BE2C (cell line): ENCODE measurements around the gene CWC22.

Experiments used
- DNase-seq: peaks from one replicate; pipeline ENCODE4 v3.0.0-alpha.2; 2020
- H3K27me3 ChIP-seq: fragments of 250-450 bp; sonication (Bioruptor Pico); 2 replicates; pipeline ENCODE4 v1.5.1; 2020; ENCODE audit warnings: mild to moderate bottlenecking
- H3K36me3 ChIP-seq: fragments of 250-450 bp; sonication (Bioruptor Pico); 2 replicates; pipeline ENCODE4 v1.5.1; 2020; ENCODE audit warnings: mild to moderate bottlenecking
- H3K4me1 ChIP-seq: fragments of 250-450 bp; sonication (Bioruptor Pico); 2 replicates; pipeline ENCODE4 v1.5.1; 2020
- H3K4me3 ChIP-seq: 2 replicates; pipeline ENCODE4 v1.5.1; 2011; ENCODE audit warnings: low read depth, low read length
- H3K9me3 ChIP-seq: fragments of 250-450 bp; sonication (Bioruptor Pico); 2 replicates; pipeline ENCODE4 v1.5.1; 2020
- TF ChIP-seq, protein P1 (sequence below): IDR thresholded peaks from 2 replicates; pipeline ENCODE4 v1.5.1; 2012; ENCODE audit warnings: mild to moderate bottlenecking, low read depth, low read length

The CWC22 gene

DNA sequence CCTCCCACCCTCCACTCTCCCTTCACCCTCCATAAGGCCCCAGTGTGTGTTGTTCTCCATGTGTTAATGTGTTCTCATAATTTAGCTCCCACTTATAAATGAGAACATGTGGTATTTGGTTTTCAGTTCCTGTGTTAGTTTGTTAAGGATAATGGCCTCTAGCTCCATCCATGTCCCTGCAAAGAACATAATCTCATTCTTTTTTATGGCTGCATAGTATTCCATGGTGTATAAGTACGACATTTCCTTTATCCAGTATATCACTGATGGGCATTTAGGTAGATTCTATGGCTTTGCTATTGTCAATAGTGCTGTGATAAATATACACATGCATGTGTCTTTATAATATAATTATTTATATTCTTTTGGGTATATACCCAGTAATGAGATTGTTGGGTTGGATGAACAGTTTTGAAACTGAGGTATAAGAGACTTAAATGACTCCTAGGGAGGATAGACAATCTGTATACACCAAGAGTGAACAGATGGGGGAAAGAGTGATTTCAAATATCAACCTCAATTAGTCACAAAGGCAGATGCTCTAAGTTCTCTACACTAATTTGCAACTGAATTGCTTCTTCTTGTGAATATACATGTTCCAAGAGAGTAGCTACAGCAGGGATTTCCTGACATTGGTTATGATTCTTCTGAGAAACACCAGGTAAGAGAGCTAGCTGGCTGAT is 23.7 kb downstream of the CWC22 start:
- Histone ChIP-seq H3K36me3 (no peaks in the 10 kb centered on the region; the same call in 1 of the 2 replicates), H3K4me3 (no peak overlapping the region), H3K9me3 (no peaks in the 10 kb centered on the region), H3K4me1 (no peaks in the 10 kb centered on the region), H3K27me3 (no peaks in the 10 kb centered on the region)
- TF ChIP-seq, protein P1, sequence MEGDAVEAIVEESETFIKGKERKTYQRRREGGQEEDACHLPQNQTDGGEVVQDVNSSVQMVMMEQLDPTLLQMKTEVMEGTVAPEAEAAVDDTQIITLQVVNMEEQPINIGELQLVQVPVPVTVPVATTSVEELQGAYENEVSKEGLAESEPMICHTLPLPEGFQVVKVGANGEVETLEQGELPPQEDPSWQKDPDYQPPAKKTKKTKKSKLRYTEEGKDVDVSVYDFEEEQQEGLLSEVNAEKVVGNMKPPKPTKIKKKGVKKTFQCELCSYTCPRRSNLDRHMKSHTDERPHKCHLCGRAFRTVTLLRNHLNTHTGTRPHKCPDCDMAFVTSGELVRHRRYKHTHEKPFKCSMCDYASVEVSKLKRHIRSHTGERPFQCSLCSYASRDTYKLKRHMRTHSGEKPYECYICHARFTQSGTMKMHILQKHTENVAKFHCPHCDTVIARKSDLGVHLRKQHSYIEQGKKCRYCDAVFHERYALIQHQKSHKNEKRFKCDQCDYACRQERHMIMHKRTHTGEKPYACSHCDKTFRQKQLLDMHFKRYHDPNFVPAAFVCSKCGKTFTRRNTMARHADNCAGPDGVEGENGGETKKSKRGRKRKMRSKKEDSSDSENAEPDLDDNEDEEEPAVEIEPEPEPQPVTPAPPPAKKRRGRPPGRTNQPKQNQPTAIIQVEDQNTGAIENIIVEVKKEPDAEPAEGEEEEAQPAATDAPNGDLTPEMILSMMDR, result no peak
- DNase-seq, result no peak

DNA sequence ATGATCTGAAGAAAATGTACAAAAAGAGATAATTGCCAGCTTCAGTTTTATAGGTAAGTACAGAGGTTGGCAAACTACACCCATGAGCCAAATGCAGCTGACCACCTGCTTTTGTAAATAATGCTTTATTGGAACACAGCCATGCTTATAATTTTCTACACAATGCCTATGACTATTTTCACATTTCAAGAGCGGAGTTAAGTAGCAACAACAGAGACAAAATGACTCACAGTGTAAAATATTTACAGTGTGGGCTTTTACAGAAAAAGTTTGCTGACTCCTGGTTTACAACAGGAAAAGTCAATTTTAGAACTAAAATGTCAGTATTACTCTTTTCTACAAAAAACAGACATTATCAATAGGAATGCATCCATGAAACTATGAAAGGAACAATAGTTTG is 26.0 kb downstream of the CWC22 start:
- TF ChIP-seq, protein P1, result no peak
- Histone ChIP-seq H3K27me3 (no peaks in the 10 kb centered on the region), H3K36me3 (no peaks in the 10 kb centered on the region; the same call in 1 of the 2 replicates), H3K9me3 (no peaks in the 10 kb centered on the region), H3K4me1 (no peaks in the 10 kb centered on the region), H3K4me3 (no peak overlapping the region)
- DNase-seq, result no peak

DNA sequence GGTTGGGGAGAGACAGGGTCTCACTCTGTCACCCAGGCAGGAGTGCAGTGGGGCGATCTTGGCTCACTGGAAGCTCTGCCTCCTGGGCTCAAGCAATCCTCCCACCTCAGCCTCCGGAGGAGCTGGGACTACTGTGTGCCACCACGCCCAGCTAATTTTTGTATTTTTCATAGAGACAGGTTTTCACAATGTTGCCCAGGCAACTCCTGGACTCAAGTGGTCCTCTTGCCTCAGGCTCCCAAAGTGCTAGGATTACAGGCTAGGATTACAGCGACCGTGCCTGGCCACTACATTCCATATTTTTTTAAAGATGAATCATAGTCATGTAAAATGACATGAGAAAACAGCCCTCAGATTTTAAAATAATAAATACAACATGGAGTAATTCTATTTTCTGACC is 32.3 kb downstream of the CWC22 start:
- TF ChIP-seq, protein P1, result no peak
- Histone ChIP-seq H3K36me3 (no peaks in the 10 kb centered on the region; the same call in 1 of the 2 replicates), H3K4me3 (no peak overlapping the region), H3K9me3 (no peaks in the 10 kb centered on the region), H3K27me3 (no peaks in the 10 kb centered on the region), H3K4me1 (no peaks in the 10 kb centered on the region)
- DNase-seq, result no peak

DNA sequence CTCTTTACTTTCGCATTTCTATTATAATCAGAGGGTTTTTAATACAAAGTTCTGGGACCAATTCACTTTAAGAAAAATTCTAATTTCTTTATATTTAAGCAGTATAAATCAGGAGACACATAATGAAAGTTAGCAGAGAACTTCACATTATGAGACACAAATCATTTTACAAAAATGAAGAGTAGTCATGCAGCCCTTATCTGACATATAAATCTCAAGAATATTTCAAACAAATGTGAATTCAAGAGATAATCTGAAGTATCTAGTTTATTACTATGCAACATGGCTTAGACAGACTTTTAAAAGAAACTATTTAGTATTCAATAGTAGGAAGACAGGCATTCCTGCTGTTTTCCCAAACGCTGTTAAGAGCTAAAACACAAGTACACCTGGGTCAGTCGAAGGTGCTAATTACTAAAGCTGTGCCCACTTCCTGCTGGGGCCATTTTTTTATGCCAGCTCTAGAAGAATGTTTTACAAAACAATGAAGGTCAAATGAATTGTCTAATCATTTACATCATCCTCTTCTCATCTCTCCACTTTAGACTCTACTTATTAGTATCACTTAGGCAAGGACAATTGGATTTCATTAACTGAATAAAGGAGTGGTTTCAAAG is 40.2 kb downstream of the CWC22 start:
- no peaks in the 10 kb centered on the region for H3K9me3 ChIP-seq
- no peaks in the 10 kb centered on the region for H3K4me1 ChIP-seq
- H3K36me3 ChIP-seq, result no peaks in the 10 kb centered on the region
- TF ChIP-seq, protein P1, result no peak
- no peaks in the 10 kb centered on the region for H3K27me3 ChIP-seq
- no peak for DNase-seq
- no peak overlapping the region for H3K4me3 ChIP-seq

DNA sequence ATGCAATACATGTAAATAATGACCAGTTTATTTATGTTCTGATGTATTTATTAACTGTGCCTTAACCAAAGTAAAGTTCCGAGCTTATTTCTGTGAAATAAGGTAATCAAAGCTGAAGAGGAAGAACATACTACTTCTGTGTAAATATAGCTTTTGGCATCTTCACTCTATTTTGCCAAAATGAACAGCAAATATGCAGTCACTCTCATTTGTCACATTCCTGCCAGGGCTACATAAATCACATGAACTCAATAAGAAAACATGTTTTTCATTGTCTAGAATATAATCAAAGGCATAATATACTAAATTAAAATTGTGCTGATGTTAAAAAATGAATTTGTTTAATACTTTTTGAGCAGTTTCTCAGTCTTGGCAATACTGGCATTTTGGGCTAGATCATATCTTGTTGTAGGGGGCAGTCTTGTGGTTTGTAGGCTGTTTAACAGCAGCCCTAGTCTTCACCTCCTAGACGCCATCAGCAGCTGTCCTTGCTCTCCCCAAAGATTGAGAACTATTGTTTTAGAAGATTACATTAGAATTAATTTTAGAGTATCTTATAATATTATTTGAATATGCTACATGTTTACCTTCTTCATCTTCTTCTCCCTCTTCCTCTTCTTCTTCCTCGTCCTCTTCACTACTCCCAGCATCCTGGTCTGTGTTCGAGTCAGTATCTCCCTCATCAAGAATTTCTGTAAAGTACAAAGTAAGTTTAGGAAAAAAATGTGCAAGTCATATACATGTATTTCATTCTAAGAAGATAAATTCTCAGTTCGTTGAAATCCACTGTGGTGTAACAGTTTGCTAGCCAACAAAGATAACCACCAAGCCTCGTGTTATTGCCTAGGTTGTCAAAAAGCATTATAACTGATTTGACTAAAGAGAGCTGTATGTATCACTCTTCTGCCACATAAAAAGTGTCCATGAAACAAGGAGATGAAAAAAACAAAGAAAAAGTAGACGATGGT is 41.5 kb downstream of the CWC22 start:
- no peaks in the 10 kb centered on the region for H3K27me3 ChIP-seq
- TF ChIP-seq, protein P1, result no peak
- DNase-seq, result no peak
- H3K36me3 ChIP-seq, result no peaks in the 10 kb centered on the region
- no peaks in the 10 kb centered on the region for H3K4me1 ChIP-seq
- H3K4me3 ChIP-seq, result no peak overlapping the region
- no peaks in the 10 kb centered on the region for H3K9me3 ChIP-seq
